ENCODE results near the gene TMC8. TPM values are rescaled to one million over a fixed set of nuclear protein-coding genes. Genes with fewer than 3 reads are reported as not detected.
"Not testable (repeated sequence)": the region's sequence is repeated elsewhere in the genome, so short reads cannot be mapped to it uniquely, and the experiment has no call there.

The TMC8 gene
- total RNA-seq, 1 experiment from 2014 or later = 0.02 TPM

- DNase-seq (ENCODE audit: low spot score) = no peak
These were observed 4.4 kb downstream of the TMC8 start for GRCh38 chr17:78134899-78135385.

GRCh38 chr17:78135858-78136500, 5.4 kb downstream of the TMC8 start:
- DNase-seq (ENCODE audit: low spot score) = no peak

GRCh38 chr17:78137392-78138203, 7.0 kb downstream of the TMC8 start:
- DNase-seq (ENCODE audit: low spot score) = no peak

- no peak for DNase-seq (ENCODE audit: low spot score)
These were observed 7.9 kb downstream of the TMC8 start for GRCh38 chr17:78138204-78139060.

- DNase-seq (ENCODE audit: low spot score) = not testable (repeated sequence)
These were observed 9.2 kb downstream of the TMC8 start for GRCh38 chr17:78139861-78140168.

- DNase-seq (ENCODE audit: low spot score) = peak; percentile 90
These were observed 9.8 kb downstream of the TMC8 start for GRCh38 chr17:78140169-78141051.

- DNase-seq (ENCODE audit: low spot score) = no peak
These were observed 11.0 kb downstream of the TMC8 start for GRCh38 chr17:78141437-78142118.

GRCh38 chr17:78142119-78142861, 11.7 kb downstream of the TMC8 start:
- DNase-seq (ENCODE audit: low spot score) = peak; percentile 97

- no peak for DNase-seq (ENCODE audit: low spot score)
These were observed 12.9 kb downstream of the TMC8 start for GRCh38 chr17:78143214-78144146.

- peak; percentile 76 for DNase-seq (ENCODE audit: low spot score)
These were observed 13.7 kb downstream of the TMC8 start for GRCh38 chr17:78144147-78144719.

- peak; percentile 52 for DNase-seq (ENCODE audit: low spot score)
These were observed 14.4 kb downstream of the TMC8 start for GRCh38 chr17:78144736-78145641.

GRCh38 chr17:78146471-78146869, 15.9 kb downstream of the TMC8 start:
- no peak for DNase-seq (ENCODE audit: low spot score)

GRCh38 chr17:78146881-78147280, 16.3 kb downstream of the TMC8 start:
- DNase-seq (ENCODE audit: low spot score) = no peak

GRCh38 chr17:78147315-78147998, 16.9 kb downstream of the TMC8 start:
- no peak for DNase-seq (ENCODE audit: low spot score)

- no peak for DNase-seq (ENCODE audit: low spot score)
These were observed 17.9 kb downstream of the TMC8 start for GRCh38 chr17:78148286-78149016.

- no peak for DNase-seq (ENCODE audit: low spot score)
These were observed 21.0 kb downstream of the TMC8 start for GRCh38 chr17:78151514-78152008.
